Esophagus squamous epithelium (tissue), 4 donors: Measurements from ENCODE around the gene NCS1.

Experiments used
- POLR2A ChIP-seq, 4 donors: fragments of 450-650 bp; IDR thresholded peaks; one replicate each; pipeline ENCODE4 v1.6.1; 2017; ENCODE audit warnings: antibody characterized with exemption in 4 of 4, mild to moderate bottlenecking in 4 of 4, moderate library complexity in 3 of 4
- TF ChIP-seq, protein P1 (sequence below), 6 experiments: fragments of 450-650 bp in 4 of 6; fragments of 200-600 bp in 2 of 6; sonication (generic) in 2 of 6; IDR thresholded peaks; one replicate each; pipeline ENCODE4 v1.5.1; 2016 to 2019; ENCODE audit warnings: antibody characterized with exemption in 6 of 6, mild to moderate bottlenecking in 4 of 6, moderate library complexity in 4 of 6

DNA sequence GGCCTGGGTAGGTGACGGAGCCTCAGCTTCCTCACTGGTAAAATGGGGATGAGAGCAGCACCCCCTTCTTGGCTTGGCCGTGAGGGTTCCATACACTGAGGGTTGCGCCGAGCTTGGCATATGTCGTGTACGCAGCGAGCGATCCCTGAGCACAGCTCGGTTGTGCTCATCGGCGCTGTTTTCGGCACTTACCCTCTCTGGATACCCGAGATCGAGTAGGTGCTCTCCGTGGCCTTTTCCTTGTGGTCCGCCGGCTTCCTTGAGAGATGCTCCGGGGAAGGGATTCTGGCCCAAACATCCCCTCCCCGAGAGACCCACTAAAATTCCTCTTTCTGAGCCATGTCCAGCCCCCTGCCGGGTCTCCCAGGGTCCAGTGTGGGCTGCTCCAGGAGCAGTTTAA, 53.4 kb downstream of the NCS1 start:
- TF ChIP-seq, protein P1, sequence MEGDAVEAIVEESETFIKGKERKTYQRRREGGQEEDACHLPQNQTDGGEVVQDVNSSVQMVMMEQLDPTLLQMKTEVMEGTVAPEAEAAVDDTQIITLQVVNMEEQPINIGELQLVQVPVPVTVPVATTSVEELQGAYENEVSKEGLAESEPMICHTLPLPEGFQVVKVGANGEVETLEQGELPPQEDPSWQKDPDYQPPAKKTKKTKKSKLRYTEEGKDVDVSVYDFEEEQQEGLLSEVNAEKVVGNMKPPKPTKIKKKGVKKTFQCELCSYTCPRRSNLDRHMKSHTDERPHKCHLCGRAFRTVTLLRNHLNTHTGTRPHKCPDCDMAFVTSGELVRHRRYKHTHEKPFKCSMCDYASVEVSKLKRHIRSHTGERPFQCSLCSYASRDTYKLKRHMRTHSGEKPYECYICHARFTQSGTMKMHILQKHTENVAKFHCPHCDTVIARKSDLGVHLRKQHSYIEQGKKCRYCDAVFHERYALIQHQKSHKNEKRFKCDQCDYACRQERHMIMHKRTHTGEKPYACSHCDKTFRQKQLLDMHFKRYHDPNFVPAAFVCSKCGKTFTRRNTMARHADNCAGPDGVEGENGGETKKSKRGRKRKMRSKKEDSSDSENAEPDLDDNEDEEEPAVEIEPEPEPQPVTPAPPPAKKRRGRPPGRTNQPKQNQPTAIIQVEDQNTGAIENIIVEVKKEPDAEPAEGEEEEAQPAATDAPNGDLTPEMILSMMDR (IDR thresholded peaks at IDR 0.05) = no peak
- no peak for TF ChIP-seq POLR2A (IDR thresholded peaks at IDR 0.05)
